Mesenchymal stem cell (in vitro differentiated cells and primary cell): ENCODE data around the gene SYT6.

Experiments used
- DNase-seq: peaks from one replicate; pipeline ENCODE4 v3.0.0-alpha.2; 2013
- H2AFZ ChIP-seq: one replicate; pipeline ENCODE4 v1.6.1; 2013; ENCODE audit warnings: low read depth, mild to moderate bottlenecking, control low read depth, inconsistent platforms, low read length, moderate library complexity
- H2AK5ac ChIP-seq: 2 replicates; pipeline ENCODE4 v1.6.1; 2013; ENCODE audit warnings: low read length, moderate library complexity, mild to moderate bottlenecking, inconsistent platforms; ENCODE audit not compliant: severe bottlenecking
- H2BK120ac ChIP-seq: one replicate; pipeline ENCODE4 v1.6.1; 2013; ENCODE audit warnings: low read depth, mild to moderate bottlenecking, inconsistent platforms, low read length, moderate library complexity
- H2BK12ac ChIP-seq, 2 experiments: one replicate each; pipeline ENCODE4 v1.6.1; 2013; ENCODE audit warnings: inconsistent platforms in 2 of 2, low read length in 2 of 2, mild to moderate bottlenecking in 2 of 2, moderate library complexity in 2 of 2, control low read depth in 1 of 2
- H2BK15ac ChIP-seq: one replicate; pipeline ENCODE4 v1.6.1; 2013; ENCODE audit warnings: mild to moderate bottlenecking, low read depth, inconsistent platforms; ENCODE audit not compliant: poor library complexity, severe bottlenecking
- H2BK5ac ChIP-seq: 2 replicates; pipeline ENCODE4 v1.6.1; 2013; ENCODE audit warnings: low read depth, mild to moderate bottlenecking, low read length, control low read depth, inconsistent platforms; ENCODE audit not compliant: poor library complexity, severe bottlenecking
- H3K14ac ChIP-seq, 2 experiments: one replicate each; pipeline ENCODE4 v1.6.1; 2013; ENCODE audit warnings: inconsistent platforms in 2 of 2, low read length in 2 of 2, control low read depth in 1 of 2, mild to moderate bottlenecking in 1 of 2, moderate library complexity in 1 of 2
- H3K18ac ChIP-seq, 2 experiments: one replicate each; pipeline ENCODE4 v1.6.1; 2013; ENCODE audit warnings: inconsistent platforms in 2 of 2, low read length in 2 of 2, control low read depth in 1 of 2, low read depth in 1 of 2, mild to moderate bottlenecking in 1 of 2
- H3K23ac ChIP-seq, 2 experiments: one replicate each; pipeline ENCODE4 v1.6.1; 2013; ENCODE audit warnings: inconsistent platforms in 2 of 2, low read length in 2 of 2, mild to moderate bottlenecking in 2 of 2, moderate library complexity in 2 of 2, control low read depth in 1 of 2
- H3K27ac ChIP-seq: 2 replicates; pipeline ENCODE4 v1.5.1; 2013; ENCODE audit warnings: mild to moderate bottlenecking, moderate library complexity, low read length, control low read depth, inconsistent platforms; ENCODE audit not compliant: poor library complexity, severe bottlenecking
- H3K27me3 ChIP-seq, 2 experiments: 2 replicates each; pipeline versions ENCODE4 v1.6.1 to v1.7.0; 2013; ENCODE audit warnings: low read length in 2 of 2, mild to moderate bottlenecking in 2 of 2, moderate library complexity in 2 of 2, control low read depth in 1 of 2, inconsistent platforms in 1 of 2; ENCODE audit not compliant: control insufficient read depth in 1 of 2, insufficient read depth in 1 of 2
- H3K36me3 ChIP-seq, 2 experiments: 2 replicates each; pipeline versions ENCODE4 v1.6.1 to v1.7.0; 2013; ENCODE audit warnings: low read length in 2 of 2, control low read depth in 1 of 2, inconsistent platforms in 1 of 2, low read depth in 1 of 2, mild to moderate bottlenecking in 1 of 2; ENCODE audit not compliant: insufficient read depth in 2 of 2, control insufficient read depth in 1 of 2
- H3K4ac ChIP-seq, 2 experiments: one replicate each; pipeline ENCODE4 v1.6.1; 2013; ENCODE audit warnings: inconsistent platforms in 2 of 2, low read length in 2 of 2, mild to moderate bottlenecking in 2 of 2, moderate library complexity in 2 of 2, control low read depth in 1 of 2, low read depth in 1 of 2
- H3K4me1 ChIP-seq: 2 replicates; pipeline ENCODE4 v1.6.1; 2013; ENCODE audit warnings: low read depth, low read length, control low read depth; ENCODE audit not compliant: control insufficient read depth, insufficient read depth
- H3K4me2 ChIP-seq: 2 replicates; pipeline ENCODE4 v1.6.1; 2013; ENCODE audit warnings: low read length, mild to moderate bottlenecking, inconsistent platforms; ENCODE audit not compliant: poor library complexity, severe bottlenecking
- H3K4me3 ChIP-seq, 2 experiments: 2 replicates each; pipeline versions ENCODE4 v1.5.1 to v1.7.0; 2013; ENCODE audit warnings: low read length in 2 of 2, mild to moderate bottlenecking in 2 of 2, control low read depth in 1 of 2, low read depth in 1 of 2; ENCODE audit not compliant: insufficient read depth in 1 of 2
- H3K79me1 ChIP-seq: replicated peaks from 2 replicates; pipeline ENCODE4 v1.6.1; 2013; ENCODE audit warnings: mild to moderate bottlenecking, control low read depth, low read length, inconsistent platforms; ENCODE audit not compliant: poor library complexity, severe bottlenecking
- H3K9ac ChIP-seq: 2 replicates; pipeline ENCODE4 v1.7.0; 2013; ENCODE audit warnings: mild to moderate bottlenecking, low read length, moderate library complexity
- H3K9me3 ChIP-seq: 2 replicates; pipeline ENCODE4 v1.7.0; 2013; ENCODE audit warnings: mild to moderate bottlenecking, low read length; ENCODE audit not compliant: control insufficient read depth
- H4K8ac ChIP-seq: one replicate; pipeline ENCODE4 v1.6.1; 2013; ENCODE audit warnings: inconsistent platforms, mild to moderate bottlenecking, low read length, moderate library complexity
- H4K91ac ChIP-seq: one replicate; pipeline ENCODE4 v1.6.1; 2013; ENCODE audit warnings: mild to moderate bottlenecking, low read length, inconsistent platforms
- WGBS: methylation state at CpG from one replicate; pipeline ENCODE4 v1.1.7; 2013; ENCODE audit warnings: mixed read lengths; 5-methylcytosine and 5-hydroxymethylcytosine counted together

Gene SYT6

DNA sequence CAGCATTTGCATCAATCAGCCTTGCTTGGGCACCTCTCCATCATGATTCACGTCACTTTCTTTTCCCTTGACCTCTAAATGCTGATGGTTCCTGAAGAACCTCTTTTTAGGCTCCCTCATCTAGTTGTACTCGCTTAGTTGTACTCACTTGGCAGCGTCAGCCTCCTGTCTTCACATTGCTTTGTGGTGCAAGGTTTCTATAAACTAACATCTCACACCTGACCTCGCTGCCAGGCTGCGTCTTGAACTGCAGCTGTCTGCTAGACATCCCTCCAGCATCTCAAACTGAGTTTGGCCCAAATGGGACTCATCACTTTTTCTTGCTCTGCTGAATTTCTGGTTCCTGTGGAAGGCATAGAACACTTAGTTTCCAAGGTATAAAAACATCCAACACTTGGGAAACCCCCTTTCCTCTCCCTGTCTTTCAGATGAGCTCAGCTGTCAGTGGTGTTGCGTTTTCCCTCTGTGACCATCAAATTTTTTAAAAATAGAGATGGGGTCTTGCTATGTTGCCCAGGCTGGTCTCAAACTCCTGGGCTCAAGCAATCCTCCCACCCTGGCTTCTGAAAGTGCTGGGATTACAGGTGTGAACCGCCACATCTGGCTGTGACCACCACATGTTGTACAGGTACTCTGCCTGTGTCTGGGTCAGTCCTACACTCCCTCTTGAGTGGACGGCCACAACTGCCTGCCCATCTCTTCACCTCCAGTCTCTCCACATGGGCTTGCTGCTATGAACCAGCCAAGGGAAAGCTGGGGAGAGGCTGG lies 66.9 kb downstream of the SYT6 start:
- no peak for DNase-seq
- H4K8ac ChIP-seq = no peak overlapping the region
- no peak overlapping the region for H3K9ac ChIP-seq
- no peak overlapping the region for H4K91ac ChIP-seq
- no peaks in the 10 kb centered on the region for H3K79me1 ChIP-seq
- 76% methylated on average over 8 of the region's 8 CpGs for WGBS
- no peaks in the 10 kb centered on the region for H3K36me3 ChIP-seq
- H2BK120ac ChIP-seq = no peak overlapping the region
- no peak overlapping the region for H3K23ac ChIP-seq
- H2BK15ac ChIP-seq = no peak overlapping the region
- no peak overlapping the region for H2BK5ac ChIP-seq
- no peak overlapping the region for H3K18ac ChIP-seq
- H3K9me3 ChIP-seq = no peaks in the 10 kb centered on the region
- peaks cover 58 to 79% of the 10 kb centered on the region in 2 experiments for H3K27me3 ChIP-seq
- H3K4me1 ChIP-seq = no peaks in the 10 kb centered on the region
- H2AK5ac ChIP-seq = no peak overlapping the region
- no peak overlapping the region for H3K14ac ChIP-seq
- no peak overlapping the region for H3K4me2 ChIP-seq
- no peak overlapping the region for H3K27ac ChIP-seq
- no peak overlapping the region for H3K4me3 ChIP-seq
- H2AFZ ChIP-seq = no peak overlapping the region
- no peak overlapping the region for H3K4ac ChIP-seq
- H2BK12ac ChIP-seq = no peak overlapping the region

DNA sequence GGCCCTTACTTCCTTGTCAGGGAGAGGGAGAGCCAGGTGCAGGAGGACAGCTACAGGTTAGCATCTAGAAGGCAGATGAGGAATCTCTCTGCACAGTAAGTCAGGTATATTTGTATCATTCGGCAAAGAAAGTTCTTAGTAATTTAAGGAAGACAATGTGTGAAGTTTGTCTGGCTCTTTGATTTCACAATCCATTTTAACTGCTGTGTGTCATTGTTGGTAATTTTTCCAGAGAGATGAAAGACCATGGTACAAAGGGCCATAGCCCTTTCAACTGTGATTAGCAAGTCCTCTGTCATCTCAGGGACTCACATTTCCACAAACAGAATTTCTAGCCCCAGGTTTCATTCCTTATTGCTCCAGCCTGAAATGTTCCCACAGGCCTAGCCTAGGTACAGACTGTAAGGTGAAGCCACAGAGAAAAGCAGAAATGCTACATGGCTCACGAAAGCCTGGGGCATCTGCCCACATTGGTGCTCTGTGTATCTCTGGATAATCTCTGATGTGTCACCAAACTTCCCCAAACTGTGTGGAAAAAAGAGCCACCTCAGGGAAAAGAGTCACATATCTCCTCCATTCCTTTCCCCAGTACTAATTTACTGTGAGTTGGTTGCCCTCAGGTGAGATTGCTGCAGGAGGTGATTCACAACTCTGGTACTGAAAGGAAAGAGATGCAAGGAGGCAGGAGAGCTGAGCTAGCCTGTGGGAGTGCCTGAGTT lies 70.6 kb downstream of the SYT6 start:
- no peak overlapping the region for H3K4me3 ChIP-seq
- H3K14ac ChIP-seq = no peak overlapping the region
- H3K9ac ChIP-seq = no peak overlapping the region
- H3K36me3 ChIP-seq = no peaks in the 10 kb centered on the region
- no peak overlapping the region for H3K23ac ChIP-seq
- no peak overlapping the region for H3K4me2 ChIP-seq
- no peak overlapping the region for H3K18ac ChIP-seq
- H4K8ac ChIP-seq = no peak overlapping the region
- no peak overlapping the region for H3K4ac ChIP-seq
- 58% methylated on average over 2 of the region's 2 CpGs for WGBS
- peaks cover 48 to 54% of the 10 kb centered on the region in 2 experiments for H3K27me3 ChIP-seq
- H3K27ac ChIP-seq = no peak overlapping the region
- no peaks in the 10 kb centered on the region for H3K9me3 ChIP-seq
- no peak overlapping the region for H2BK12ac ChIP-seq
- H2BK5ac ChIP-seq = no peak overlapping the region
- H2AFZ ChIP-seq = no peak overlapping the region
- H2AK5ac ChIP-seq = no peak overlapping the region
- no peaks in the 10 kb centered on the region for H3K4me1 ChIP-seq
- no peak overlapping the region for H2BK120ac ChIP-seq
- no peaks in the 10 kb centered on the region for H3K79me1 ChIP-seq
- DNase-seq = no peak
- no peak overlapping the region for H2BK15ac ChIP-seq
- H4K91ac ChIP-seq = no peak overlapping the region

DNA sequence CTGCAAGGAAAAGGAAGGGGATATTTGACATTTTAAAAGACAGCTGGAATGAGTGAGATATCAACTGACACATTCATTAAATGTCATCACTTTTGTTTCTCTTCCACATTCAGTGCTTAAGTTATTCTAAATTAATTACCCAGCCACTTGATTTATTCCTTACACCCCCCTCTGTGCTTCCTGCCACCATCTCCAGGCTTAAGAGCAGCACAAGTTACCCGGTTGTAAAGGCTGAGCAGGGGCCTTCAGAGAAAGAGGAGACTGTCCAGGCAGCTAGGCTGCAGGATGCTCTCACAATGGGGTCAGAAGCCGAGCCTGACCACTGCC lies 71.4 kb downstream of the SYT6 start:
- Histone ChIP-seq H3K4me3 (no peak overlapping the region), H4K8ac (no peak overlapping the region), H3K79me1 (no peaks in the 10 kb centered on the region), H2BK5ac (no peak overlapping the region), H3K27ac (no peak overlapping the region), H4K91ac (no peak overlapping the region), H2BK12ac (no peak overlapping the region), H2AFZ (no peak overlapping the region), H3K14ac (no peak overlapping the region), H3K18ac (no peak overlapping the region), H3K36me3 (no peaks in the 10 kb centered on the region), H2AK5ac (no peak overlapping the region), H2BK15ac (no peak overlapping the region), H3K4me2 (no peak overlapping the region), H3K27me3 (peaks cover 40 to 47% of the 10 kb centered on the region in 2 experiments), H3K4ac (no peak overlapping the region), H3K9me3 (no peaks in the 10 kb centered on the region), H3K4me1 (no peaks in the 10 kb centered on the region), H3K23ac (no peak overlapping the region), H2BK120ac (no peak overlapping the region), H3K9ac (no peak overlapping the region)
- DNase-seq = no peak
- WGBS = 12% methylated on average over 2 of the region's 2 CpGs

DNA sequence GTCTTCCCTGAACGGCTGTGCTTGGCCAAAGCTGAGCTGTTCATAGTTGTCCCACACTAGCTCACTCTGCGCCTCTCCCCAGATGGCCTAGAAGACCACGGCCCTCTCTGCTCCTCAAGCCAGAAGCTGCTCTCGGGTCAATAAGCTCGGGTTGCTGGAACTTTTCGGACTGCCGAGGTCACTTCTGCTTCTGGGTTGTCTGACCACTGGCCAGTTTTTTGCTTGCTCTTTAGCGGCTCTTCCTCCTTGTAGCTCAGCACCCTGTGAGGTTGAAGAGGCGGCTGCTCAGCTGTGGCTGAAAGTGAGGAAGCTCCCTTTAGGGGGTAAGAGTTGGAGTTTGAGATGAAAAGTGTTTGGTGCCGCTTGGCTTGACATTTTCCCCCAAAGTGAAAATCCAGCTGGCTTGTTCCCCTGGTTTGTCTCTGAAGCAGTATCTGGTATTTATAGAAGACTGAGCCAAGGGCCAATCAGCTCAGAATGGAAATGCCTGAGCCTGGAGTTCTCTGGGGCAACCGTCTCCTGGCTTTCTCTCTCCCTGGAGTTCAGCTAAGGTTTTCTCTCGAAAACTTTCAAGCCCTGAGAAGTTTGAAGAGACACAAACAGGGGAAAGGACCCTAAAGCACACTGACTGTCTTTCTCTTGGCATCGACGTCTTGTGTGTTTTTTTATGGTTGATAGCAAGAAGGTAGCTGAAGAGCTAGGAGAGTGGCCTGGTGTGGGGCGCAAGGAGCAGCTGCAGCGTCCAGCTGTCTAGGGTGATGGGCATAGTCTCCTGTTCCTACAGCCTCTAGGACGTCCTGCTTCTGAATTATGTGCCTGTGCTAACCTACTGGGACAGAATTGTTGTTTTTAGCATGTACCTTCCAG lies 72.0 kb downstream of the SYT6 start:
- H3K4me3 ChIP-seq = no peak overlapping the region
- no peak overlapping the region for H3K4ac ChIP-seq
- H4K8ac ChIP-seq = no peak overlapping the region
- H2BK5ac ChIP-seq = no peak overlapping the region
- H3K4me1 ChIP-seq = no peaks in the 10 kb centered on the region
- H3K4me2 ChIP-seq = no peak overlapping the region
- H2AFZ ChIP-seq = no peak overlapping the region
- H2BK15ac ChIP-seq = peak overlapping the region; percentile 26
- no peaks in the 10 kb centered on the region for H3K79me1 ChIP-seq
- no peak overlapping the region for H2AK5ac ChIP-seq
- H2BK120ac ChIP-seq = no peak overlapping the region
- no peak overlapping the region for H2BK12ac ChIP-seq
- H3K9ac ChIP-seq = no peak overlapping the region
- H3K27ac ChIP-seq = no peak overlapping the region
- H3K14ac ChIP-seq = no peak overlapping the region
- peaks cover 34 to 47% of the 10 kb centered on the region in 2 experiments for H3K27me3 ChIP-seq
- H3K9me3 ChIP-seq = no peaks in the 10 kb centered on the region
- H4K91ac ChIP-seq = no peak overlapping the region
- no peak overlapping the region for H3K23ac ChIP-seq
- H3K18ac ChIP-seq = no peak overlapping the region
- DNase-seq = no peak
- H3K36me3 ChIP-seq = no peaks in the 10 kb centered on the region
- WGBS = 69% methylated on average over 17 of the region's 17 CpGs
